Bronchial smooth muscle cell (primary cell): ENCODE data around the gene QTRT2. TPM values are rescaled to one million over a fixed set of nuclear protein-coding genes. Genes with fewer than 3 reads are reported as not detected.

Source experiments
- total RNA-seq: library from RNA; depleted of rRNA; stranded (reverse); fragments of >200 nt; gene quantifications from 2 replicates; pipeline ENCODE4 v1.2.1, GENCODE V29; 2014

QTRT2 gene
- total RNA-seq, result 6.1 and 9.1 TPM in 2 replicates

GRCh38 chr3:114056130-114057010 lies at the start of gene QTRT2, which contains the start of gene CCDC191:
QTRT2 (plus strand) TSS chr3:114056737; CDS start chr3:114065258, 8,521 bp downstream.
CCDC191 (minus strand) TSS chr3:114056526; CDS start chr3:114056466, 60 bp downstream.

Other genes starting within 250 kb of the QTRT2 start
- gene GRAMD1C, start 217.9 kb upstream of the QTRT2 start, total RNA-seq, result 4.9 and 6.8 TPM in 2 replicates
- gene ZDHHC23, start 108.7 kb upstream of the QTRT2 start, total RNA-seq, result 0.43 and 1.1 TPM in 2 replicates
- 1.7 and 2.7 TPM in 2 replicates for gene CCDC191, start 211 bp upstream of the QTRT2 start, total RNA-seq
- not detected in 2 replicates for gene DRD3, start 122.3 kb downstream of the QTRT2 start, total RNA-seq
- gene ZNF80, start 180.8 kb downstream of the QTRT2 start, total RNA-seq, result not detected in 2 replicates
- gene TIGIT, start 237.3 kb downstream of the QTRT2 start, total RNA-seq, result 0.32 TPM in 1 of 2 replicates, not detected in the other